Osteocyte (in vitro differentiated cells): ENCODE measurements around the gene TMEM258. TPM values are rescaled to one million over a fixed set of nuclear protein-coding genes. Genes with fewer than 3 reads are reported as not detected.
A peak's percentile ranks its signal among the peaks of the same experiment; 100 is the strongest.

Experiments
- DNase-seq: peaks from one replicate; pipeline ENCODE4 v3.0.0; 2021; ENCODE audit warnings: mixed read lengths; ENCODE audit not compliant: unreplicated experiment; ENCODE audit errors: extremely low spot score
- H3K27ac Mint-ChIP-seq: one replicate; pipeline ENCODE4 v1.8.0; 2021; ENCODE audit warnings: mild to moderate bottlenecking, mixed read lengths; ENCODE audit not compliant: unreplicated experiment
- H3K27me3 Mint-ChIP-seq: one replicate; pipeline ENCODE4 v1.8.0; 2021; ENCODE audit warnings: mixed read lengths; ENCODE audit not compliant: unreplicated experiment
- H3K36me3 Mint-ChIP-seq: one replicate; pipeline ENCODE4 v1.8.0; 2021; ENCODE audit warnings: mixed read lengths; ENCODE audit not compliant: unreplicated experiment
- H3K4me1 Mint-ChIP-seq: one replicate; pipeline ENCODE4 v1.8.0; 2021; ENCODE audit warnings: mixed read lengths; ENCODE audit not compliant: unreplicated experiment
- H3K4me3 Mint-ChIP-seq: one replicate; pipeline ENCODE4 v1.8.0; 2021; ENCODE audit warnings: mild to moderate bottlenecking, moderate library complexity, mixed read lengths; ENCODE audit not compliant: unreplicated experiment
- H3K9me3 Mint-ChIP-seq: one replicate; pipeline ENCODE4 v1.8.0; 2021; ENCODE audit warnings: mixed read lengths; ENCODE audit not compliant: unreplicated experiment
- CTCF ChIP-seq: fragments of 200-600 bp; sonication (generic); IDR thresholded peaks from 2 replicates; pipeline ENCODE4 v1.5.0; 2021; ENCODE audit warnings: antibody characterized with exemption, mild to moderate bottlenecking, moderate library complexity
- total RNA-seq: library from RNA; stranded (reverse); gene quantifications from 2 replicates; pipeline ENCODE4 v1.2.1, GENCODE V29; 2021

TMEM258 gene
- total RNA-seq, 1 donor from 2014 or later: 137 TPM

GRCh38 chr11:61747192-61747966 lies 45.0 kb downstream of the TMEM258 start:
- no peaks in the 10 kb centered on the region for H3K9me3 Mint-ChIP-seq
- H3K4me3 Mint-ChIP-seq: no peak overlapping the region
- H3K4me1 Mint-ChIP-seq: peaks cover 8% of the 10 kb centered on the region
- peak; percentile 89 for DNase-seq
- H3K27ac Mint-ChIP-seq: no peak overlapping the region
- no peaks in the 10 kb centered on the region for H3K27me3 Mint-ChIP-seq
- no peaks in the 10 kb centered on the region for H3K36me3 Mint-ChIP-seq
- peak; percentile 86 for TF ChIP-seq CTCF

- H3K36me3 Mint-ChIP-seq: peaks cover 3% of the 10 kb centered on the region
- no peak overlapping the region for H3K4me3 Mint-ChIP-seq
- peaks cover 7% of the 10 kb centered on the region for H3K4me1 Mint-ChIP-seq
- no peaks in the 10 kb centered on the region for H3K9me3 Mint-ChIP-seq
- H3K27ac Mint-ChIP-seq: no peak overlapping the region
- DNase-seq: no peak
- no peak for TF ChIP-seq CTCF
- no peaks in the 10 kb centered on the region for H3K27me3 Mint-ChIP-seq
These were observed 45.8 kb downstream of the TMEM258 start for GRCh38 chr11:61746442-61747191.

- Mint-ChIP-seq H3K36me3 (peaks cover 3% of the 10 kb centered on the region), H3K4me3 (no peak overlapping the region), H3K27ac (no peak overlapping the region)
These were observed 46.5 kb downstream of the TMEM258 start for GRCh38 chr11:61745781-61746441.

GRCh38 chr11:61744609-61745156 lies 47.7 kb downstream of the TMEM258 start:
- Mint-ChIP-seq H3K4me1 (peaks cover 7% of the 10 kb centered on the region), H3K9me3 (no peaks in the 10 kb centered on the region), H3K27ac (no peak overlapping the region), H3K4me3 (no peak overlapping the region), H3K36me3 (peaks cover 3% of the 10 kb centered on the region), H3K27me3 (no peaks in the 10 kb centered on the region)
- no peak for TF ChIP-seq CTCF
- DNase-seq: no peak

More at GRCh38 chr11:61745781-61746441, 46.5 kb downstream of the TMEM258 start:
- Mint-ChIP-seq H3K9me3 (no peaks in the 10 kb centered on the region), H3K27me3 (no peaks in the 10 kb centered on the region), H3K4me1 (peaks cover 7% of the 10 kb centered on the region)
- TF ChIP-seq CTCF: no peak
- DNase-seq: no peak
